HG02884 (cell line): ENCODE results near the gene IGSF9.
A peak's percentile ranks its signal among the peaks of the same experiment; 100 is the strongest.

ENCODE experiments used
- ATAC-seq: cut with Tn5 transposase; IDR thresholded peaks from one replicate; pipeline ENCODE4 v1.9.1; 2021; ENCODE audit warnings: mild to moderate bottlenecking, moderate library complexity; ENCODE audit not compliant: unreplicated experiment

The IGSF9 gene

GRCh38 chr1:159974350-159974965 lies 29.0 kb upstream of the IGSF9 start:
- ATAC-seq = no peak

GRCh38 chr1:159973350-159973940 lies 28.0 kb upstream of the IGSF9 start:
- no peak for ATAC-seq

- no peak for ATAC-seq
These were observed 27.2 kb upstream of the IGSF9 start for GRCh38 chr1:159972443-159973205.

- ATAC-seq = no peak
These were observed 25.5 kb upstream of the IGSF9 start for GRCh38 chr1:159970932-159971342.

- no peak for ATAC-seq
These were observed 23.5 kb upstream of the IGSF9 start for GRCh38 chr1:159968901-159969300.

GRCh38 chr1:159965263-159965662 lies 19.9 kb upstream of the IGSF9 start:
- ATAC-seq = no peak

- no peak for ATAC-seq
These were observed 18.7 kb upstream of the IGSF9 start for GRCh38 chr1:159964144-159964543.

GRCh38 chr1:159962176-159962575 lies 16.8 kb upstream of the IGSF9 start:
- no peak for ATAC-seq

GRCh38 chr1:159961636-159962035 lies 16.2 kb upstream of the IGSF9 start:
- no peak for ATAC-seq

- ATAC-seq = no peak
These were observed 15.4 kb upstream of the IGSF9 start for GRCh38 chr1:159960721-159961381.

- ATAC-seq = peak; percentile 6
These were observed 14.0 kb upstream of the IGSF9 start for GRCh38 chr1:159959451-159959850.

- peak; percentile 84 for ATAC-seq
These were observed 13.4 kb upstream of the IGSF9 start for GRCh38 chr1:159958719-159959380.

- ATAC-seq = no peak
These were observed 12.4 kb upstream of the IGSF9 start for GRCh38 chr1:159957824-159958268.

GRCh38 chr1:159955456-159955855 lies 10.0 kb upstream of the IGSF9 start:
- no peak for ATAC-seq

GRCh38 chr1:159953536-159954515 lies 8.4 kb upstream of the IGSF9 start, which contains the start of gene SLAMF9:
Gene SLAMF9 (minus strand): TSS chr1:159954237. CDS start chr1:159954137, 100 bp downstream.
- ATAC-seq = no peak

GRCh38 chr1:159952932-159953331 lies 7.5 kb upstream of the IGSF9 start:
- no peak for ATAC-seq

- ATAC-seq = no peak
These were observed 6.1 kb upstream of the IGSF9 start for GRCh38 chr1:159951551-159951950.

GRCh38 chr1:159951016-159951415 lies 5.6 kb upstream of the IGSF9 start:
- ATAC-seq = no peak

GRCh38 chr1:159949981-159950381 lies 4.6 kb upstream of the IGSF9 start:
- no peak for ATAC-seq

GRCh38 chr1:159949123-159949522 lies 3.7 kb upstream of the IGSF9 start:
- no peak for ATAC-seq
